Measurements from ENCODE around the gene SLC46A3. TPM values are rescaled to one million over a fixed set of nuclear protein-coding genes. Genes with fewer than 3 reads are reported as not detected.

The SLC46A3 gene
- total and polyA plus RNA-seq, 2 experiments from 2014 or later, result 27.9 to 48.5 TPM

DNA sequence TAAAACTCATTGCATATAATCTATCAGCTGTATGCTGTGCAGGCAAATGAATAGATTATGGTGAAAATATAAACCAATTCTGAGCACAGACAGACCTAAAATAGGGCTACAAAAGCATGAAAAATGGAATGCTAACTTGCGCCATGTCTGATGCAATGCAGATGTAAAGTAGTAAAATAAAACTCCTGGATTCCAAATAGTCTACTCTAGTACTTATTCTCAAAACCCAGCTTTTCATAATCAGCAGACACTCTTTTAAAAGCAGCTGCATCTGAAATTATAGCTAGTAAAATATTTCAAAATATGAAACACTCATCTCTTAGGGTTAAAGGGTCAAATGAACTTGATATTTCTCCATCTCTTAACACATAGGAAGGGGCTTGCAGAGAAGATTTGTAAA is 64.5 kb downstream of the SLC46A3 start:
- Histone ChIP-seq H3K27me3 (no peaks in the 10 kb centered on the region), H4K20me1 (ENCODE audit: insufficient read depth, poor library complexity, severe bottlenecking) (no peaks in the 10 kb centered on the region), H3K36me3 (replicated peaks; ENCODE audit: insufficient read depth, low read depth) (no peaks in the 10 kb centered on the region), H3K9me3 (ENCODE audit: low read depth) (no peaks in the 10 kb centered on the region), H3K4me3 (no peak overlapping the region), H3K9me2 (replicated peaks; ENCODE audit: insufficient read depth) (no peaks in the 10 kb centered on the region), H3K27ac (no peak overlapping the region), H3K4me1 (ENCODE audit: insufficient read depth) (peaks cover 7% of the 10 kb centered on the region), H3K79me2 (peaks cover 28% of the 10 kb centered on the region), H3K4me2 (no peak overlapping the region), H2AFZ (no peak overlapping the region)
- 83% methylated on average over 1 of the region's 1 CpG for WGBS (ENCODE audit: low lambda C conversion rate, missing lambda C conversion rate)
- TF ChIP-seq, protein P1, sequence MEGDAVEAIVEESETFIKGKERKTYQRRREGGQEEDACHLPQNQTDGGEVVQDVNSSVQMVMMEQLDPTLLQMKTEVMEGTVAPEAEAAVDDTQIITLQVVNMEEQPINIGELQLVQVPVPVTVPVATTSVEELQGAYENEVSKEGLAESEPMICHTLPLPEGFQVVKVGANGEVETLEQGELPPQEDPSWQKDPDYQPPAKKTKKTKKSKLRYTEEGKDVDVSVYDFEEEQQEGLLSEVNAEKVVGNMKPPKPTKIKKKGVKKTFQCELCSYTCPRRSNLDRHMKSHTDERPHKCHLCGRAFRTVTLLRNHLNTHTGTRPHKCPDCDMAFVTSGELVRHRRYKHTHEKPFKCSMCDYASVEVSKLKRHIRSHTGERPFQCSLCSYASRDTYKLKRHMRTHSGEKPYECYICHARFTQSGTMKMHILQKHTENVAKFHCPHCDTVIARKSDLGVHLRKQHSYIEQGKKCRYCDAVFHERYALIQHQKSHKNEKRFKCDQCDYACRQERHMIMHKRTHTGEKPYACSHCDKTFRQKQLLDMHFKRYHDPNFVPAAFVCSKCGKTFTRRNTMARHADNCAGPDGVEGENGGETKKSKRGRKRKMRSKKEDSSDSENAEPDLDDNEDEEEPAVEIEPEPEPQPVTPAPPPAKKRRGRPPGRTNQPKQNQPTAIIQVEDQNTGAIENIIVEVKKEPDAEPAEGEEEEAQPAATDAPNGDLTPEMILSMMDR (IDR thresholded peaks at IDR 0.05; ENCODE audit: poor library complexity), result no peak
- TF ChIP-seq EZH2phosphoT487 (IDR thresholded peaks at IDR 0.05; ENCODE audit: low read depth, severe bottlenecking, unreplicated experiment) (no peak), EZH2 (IDR thresholded peaks at IDR 0.05; ENCODE audit: borderline replicate concordance) (no peak)
- no peak for DNase-seq (ENCODE audit: low spot score)

DNA sequence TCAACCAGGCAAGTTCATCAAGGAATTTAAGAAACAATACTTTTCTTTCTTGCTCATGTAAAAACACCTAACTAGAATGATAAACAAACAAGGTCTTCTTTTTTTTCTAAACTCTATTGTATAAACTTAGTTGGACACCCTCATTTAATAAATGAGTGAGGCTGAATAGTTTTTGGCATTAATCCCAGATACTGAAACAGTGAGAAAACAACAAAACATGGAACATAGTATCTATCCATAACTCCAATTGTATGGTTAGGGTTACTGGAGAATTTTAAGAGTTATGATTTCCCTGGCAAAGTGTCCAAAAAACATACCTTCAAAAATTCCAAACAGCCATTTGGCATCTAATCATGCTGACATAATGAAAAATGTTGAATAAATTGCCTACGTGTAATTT is 65.7 kb downstream of the SLC46A3 start:
- no peak for TF ChIP-seq EZH2 (IDR thresholded peaks at IDR 0.05; ENCODE audit: borderline replicate concordance)
- TF ChIP-seq, protein P1 (IDR thresholded peaks at IDR 0.05; ENCODE audit: poor library complexity), result no peak
- TF ChIP-seq EZH2phosphoT487 (IDR thresholded peaks at IDR 0.05; ENCODE audit: low read depth, severe bottlenecking, unreplicated experiment), result no peak
- H3K4me2 ChIP-seq, result no peak overlapping the region
- H3K27ac ChIP-seq, result no peak overlapping the region
- 91% methylated on average over 1 of the region's 1 CpG for WGBS (ENCODE audit: low lambda C conversion rate, missing lambda C conversion rate)
- peaks cover 7% of the 10 kb centered on the region for H3K4me1 ChIP-seq (ENCODE audit: insufficient read depth)
- H3K9me2 ChIP-seq (replicated peaks; ENCODE audit: insufficient read depth), result no peaks in the 10 kb centered on the region
- DNase-seq (ENCODE audit: low spot score), result no peak
- no peaks in the 10 kb centered on the region for H3K36me3 ChIP-seq (replicated peaks; ENCODE audit: insufficient read depth, low read depth)
- no peaks in the 10 kb centered on the region for H3K27me3 ChIP-seq
- no peak overlapping the region for H3K4me3 ChIP-seq
- peaks cover 20% of the 10 kb centered on the region for H3K79me2 ChIP-seq
- H3K9me3 ChIP-seq (ENCODE audit: low read depth), result no peaks in the 10 kb centered on the region
- H2AFZ ChIP-seq, result no peak overlapping the region
- H4K20me1 ChIP-seq (ENCODE audit: insufficient read depth, poor library complexity, severe bottlenecking), result no peaks in the 10 kb centered on the region

DNA sequence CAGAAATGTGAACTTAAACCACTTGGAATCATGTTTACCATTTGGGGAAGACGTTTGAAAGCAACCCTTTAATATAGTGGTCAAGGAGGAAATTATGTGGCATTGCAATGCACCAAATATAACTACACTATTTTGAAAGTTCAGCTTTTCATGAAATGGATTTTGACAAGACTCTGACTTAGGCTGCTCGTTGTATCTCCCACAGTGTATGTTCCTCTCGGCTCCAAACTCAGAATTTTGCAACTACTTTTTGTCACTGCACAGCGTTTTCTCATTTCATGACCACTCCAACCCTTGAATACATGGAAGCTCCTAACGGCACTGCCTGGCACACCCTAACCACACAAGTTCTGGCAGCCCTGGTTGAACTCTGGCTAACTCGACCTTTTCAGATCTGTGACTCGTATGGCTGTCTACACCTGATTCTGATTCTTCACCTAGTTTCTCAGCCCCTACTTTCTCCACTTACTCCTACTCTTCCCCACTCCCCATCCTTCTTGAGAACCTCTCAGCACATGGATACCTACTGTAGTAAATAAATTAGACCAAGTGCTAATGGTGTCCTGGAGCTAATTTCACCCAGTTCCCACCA is 66.9 kb downstream of the SLC46A3 start:
- H3K79me2 ChIP-seq, result peaks cover 8% of the 10 kb centered on the region
- no peak for TF ChIP-seq EZH2 (IDR thresholded peaks at IDR 0.05; ENCODE audit: borderline replicate concordance)
- TF ChIP-seq, protein P1 (IDR thresholded peaks at IDR 0.05; ENCODE audit: poor library complexity), result no peak
- no peak for TF ChIP-seq EZH2phosphoT487 (IDR thresholded peaks at IDR 0.05; ENCODE audit: low read depth, severe bottlenecking, unreplicated experiment)
- H2AFZ ChIP-seq, result no peak overlapping the region
- no peak overlapping the region for H3K27ac ChIP-seq
- H3K9me2 ChIP-seq (replicated peaks; ENCODE audit: insufficient read depth), result no peaks in the 10 kb centered on the region
- no peaks in the 10 kb centered on the region for H4K20me1 ChIP-seq (ENCODE audit: insufficient read depth, poor library complexity, severe bottlenecking)
- no peak overlapping the region for H3K4me2 ChIP-seq
- no peak overlapping the region for H3K4me3 ChIP-seq
- WGBS (ENCODE audit: low lambda C conversion rate, missing lambda C conversion rate), result 85% methylated on average over 7 of the region's 7 CpGs
- no peaks in the 10 kb centered on the region for H3K9me3 ChIP-seq (ENCODE audit: low read depth)
- DNase-seq (ENCODE audit: low spot score), result no peak
- H3K27me3 ChIP-seq, result no peaks in the 10 kb centered on the region
- no peaks in the 10 kb centered on the region for H3K36me3 ChIP-seq (replicated peaks; ENCODE audit: insufficient read depth, low read depth)
- no peaks in the 10 kb centered on the region for H3K4me1 ChIP-seq (ENCODE audit: insufficient read depth)

Measured in hepatocyte (in vitro differentiated cells).